Mesendoderm (in vitro differentiated cells): Measurements from ENCODE around the gene ZNF658. TPM values are rescaled to one million over a fixed set of nuclear protein-coding genes. Genes with fewer than 3 reads are reported as not detected.
"Not testable (repeated sequence)": the region's sequence is repeated elsewhere in the genome, so short reads cannot be mapped to it uniquely, and the experiment has no call there.

ENCODE experiments used
- DNase-seq: peaks from one replicate; pipeline ENCODE4 v3.0.0; 2013
- H2AK5ac ChIP-seq: 2 replicates; pipeline ENCODE4 v1.6.1; 2013; ENCODE audit warnings: low read length, inconsistent platforms
- H2BK120ac ChIP-seq: 2 replicates; pipeline ENCODE4 v1.6.1; 2013; ENCODE audit warnings: low read depth, mild to moderate bottlenecking, low read length, moderate library complexity, mixed read lengths
- H2BK15ac ChIP-seq: replicated peaks from 2 replicates; pipeline ENCODE4 v1.6.1; 2013; ENCODE audit warnings: low read depth, mild to moderate bottlenecking, moderate library complexity
- H2BK5ac ChIP-seq: 2 replicates; pipeline ENCODE4 v1.6.1; 2013; ENCODE audit warnings: low read length, inconsistent platforms
- H3K18ac ChIP-seq: 2 replicates; pipeline ENCODE4 v1.6.1; 2013; ENCODE audit warnings: mild to moderate bottlenecking, low read length, mixed read lengths
- H3K23ac ChIP-seq: one replicate; pipeline ENCODE4 v1.6.1; 2013; ENCODE audit warnings: low read length
- H3K27ac ChIP-seq: 2 replicates; pipeline ENCODE4 v1.5.1; 2013; ENCODE audit warnings: low read depth, mild to moderate bottlenecking, inconsistent platforms, low read length, moderate library complexity
- H3K27me3 ChIP-seq: 2 replicates; pipeline ENCODE4 v1.6.1; 2013; ENCODE audit warnings: low read length, control low read depth, mild to moderate bottlenecking, inconsistent platforms; ENCODE audit not compliant: insufficient read depth, poor library complexity
- H3K36me3 ChIP-seq: 2 replicates; pipeline ENCODE4 v1.6.1; 2013; ENCODE audit warnings: low read length, inconsistent platforms; ENCODE audit not compliant: control insufficient read depth, insufficient read depth
- H3K4ac ChIP-seq: one replicate; pipeline ENCODE4 v1.6.1; 2013; ENCODE audit warnings: low read depth, mild to moderate bottlenecking, low read length, moderate library complexity
- H3K4me1 ChIP-seq: 2 replicates; pipeline ENCODE4 v1.6.1; 2013; ENCODE audit warnings: low read depth, low read length, inconsistent platforms; ENCODE audit not compliant: control insufficient read depth
- H3K4me2 ChIP-seq: 2 replicates; pipeline ENCODE4 v1.6.1; 2013; ENCODE audit warnings: low read length
- H3K4me3 ChIP-seq: 2 replicates; pipeline ENCODE4 v1.5.1; 2013; ENCODE audit warnings: mild to moderate bottlenecking, low read length
- H3K56ac ChIP-seq: one replicate; pipeline ENCODE4 v1.6.1; 2013; ENCODE audit warnings: low read length
- H3K79me1 ChIP-seq: 2 replicates; pipeline ENCODE4 v1.6.1; 2013; ENCODE audit warnings: low read length, inconsistent platforms
- H3K79me2 ChIP-seq: 2 replicates; pipeline ENCODE4 v1.6.1; 2013; ENCODE audit warnings: mild to moderate bottlenecking, low read length; ENCODE audit not compliant: control insufficient read depth, insufficient read depth
- H3K9ac ChIP-seq: 2 replicates; pipeline ENCODE4 v1.6.1; 2013; ENCODE audit warnings: low read length, inconsistent platforms
- H4K5ac ChIP-seq: one replicate; pipeline ENCODE4 v1.6.1; 2013; ENCODE audit warnings: low read length
- H4K8ac ChIP-seq: one replicate; pipeline ENCODE4 v1.6.1; 2013; ENCODE audit warnings: low read depth, mild to moderate bottlenecking, control low read depth, low read length, moderate library complexity
- WGBS: extraction: QIAGEN DNeasy Blood & Tissue Kit; methylation state at CpG from one replicate; pipeline ENCODE4 v1.1.7; 2013; ENCODE audit warnings: low lambda C conversion rate, missing lambda C conversion rate; ENCODE audit not compliant: insufficient coverage; ENCODE audit errors: extremely low coverage; 5-methylcytosine and 5-hydroxymethylcytosine counted together
- small RNA-seq: library from polyadenylated mRNA; stranded (forward); fragments of <200 nt; extraction: miRNeasy Mini kit (QIAGEN cat#:217004); gene quantifications from one replicate; pipeline ENCODE3, GENCODE V24; 2013; ENCODE audit not compliant: insufficient read depth

The ZNF658 gene

DNA sequence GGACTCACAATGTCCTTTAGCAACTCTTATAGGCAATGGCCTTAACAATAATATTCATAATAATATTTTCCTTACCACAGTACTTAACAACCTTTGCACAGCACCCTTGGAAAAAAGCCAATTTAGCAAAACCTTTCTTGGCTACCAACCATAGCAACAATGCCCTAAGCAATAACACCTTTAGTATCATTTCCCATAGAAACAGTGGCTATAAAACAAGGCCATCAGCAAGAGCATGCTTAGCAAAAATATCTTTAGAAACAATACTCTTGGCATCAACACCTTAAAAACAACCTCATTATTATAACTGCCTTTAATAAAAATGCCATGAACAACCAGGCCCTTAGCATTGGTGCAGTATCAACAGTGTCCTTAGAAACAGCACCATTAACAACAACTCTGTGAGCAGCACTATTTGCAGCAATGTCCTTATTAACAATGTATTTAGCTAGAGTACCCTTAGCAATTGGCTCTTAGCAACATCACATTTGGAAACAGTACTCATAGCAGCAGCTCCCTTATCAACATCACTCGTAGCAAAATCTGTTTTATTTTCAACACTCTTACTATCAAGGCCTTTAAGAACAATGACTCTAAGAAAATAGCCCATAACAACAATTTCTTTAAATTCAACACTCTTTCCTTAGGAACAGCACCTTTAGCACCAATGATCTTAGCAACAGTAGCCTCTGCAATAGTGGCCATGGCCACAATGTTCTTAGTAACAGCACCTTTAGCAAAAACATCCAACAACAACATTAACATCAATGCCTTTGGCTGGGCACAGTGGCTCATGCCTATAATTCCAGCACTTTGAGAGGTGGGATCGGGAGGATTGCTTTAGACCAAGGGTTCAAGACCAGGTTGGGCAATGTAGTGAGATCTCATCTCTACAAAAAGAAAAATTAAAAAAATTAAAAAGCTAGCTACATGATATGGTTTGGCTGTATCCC, 39.6 kb downstream of the ZNF658 start:
- not testable (repeated sequence) for H2BK5ac ChIP-seq, H3K79me2 ChIP-seq, H3K23ac ChIP-seq, H4K8ac ChIP-seq, H3K56ac ChIP-seq, H4K5ac ChIP-seq, H2AK5ac ChIP-seq, H3K79me1 ChIP-seq, H3K4me1 ChIP-seq, H3K4ac ChIP-seq, H2BK120ac ChIP-seq, H3K27ac ChIP-seq, H3K27me3 ChIP-seq, H2BK15ac ChIP-seq, H3K4me3 ChIP-seq, DNase-seq, H3K18ac ChIP-seq, H3K36me3 ChIP-seq, H3K9ac ChIP-seq, H3K4me2 ChIP-seq
- WGBS = no CpG with 5 or more reads among the region's 2 CpGs

DNA sequence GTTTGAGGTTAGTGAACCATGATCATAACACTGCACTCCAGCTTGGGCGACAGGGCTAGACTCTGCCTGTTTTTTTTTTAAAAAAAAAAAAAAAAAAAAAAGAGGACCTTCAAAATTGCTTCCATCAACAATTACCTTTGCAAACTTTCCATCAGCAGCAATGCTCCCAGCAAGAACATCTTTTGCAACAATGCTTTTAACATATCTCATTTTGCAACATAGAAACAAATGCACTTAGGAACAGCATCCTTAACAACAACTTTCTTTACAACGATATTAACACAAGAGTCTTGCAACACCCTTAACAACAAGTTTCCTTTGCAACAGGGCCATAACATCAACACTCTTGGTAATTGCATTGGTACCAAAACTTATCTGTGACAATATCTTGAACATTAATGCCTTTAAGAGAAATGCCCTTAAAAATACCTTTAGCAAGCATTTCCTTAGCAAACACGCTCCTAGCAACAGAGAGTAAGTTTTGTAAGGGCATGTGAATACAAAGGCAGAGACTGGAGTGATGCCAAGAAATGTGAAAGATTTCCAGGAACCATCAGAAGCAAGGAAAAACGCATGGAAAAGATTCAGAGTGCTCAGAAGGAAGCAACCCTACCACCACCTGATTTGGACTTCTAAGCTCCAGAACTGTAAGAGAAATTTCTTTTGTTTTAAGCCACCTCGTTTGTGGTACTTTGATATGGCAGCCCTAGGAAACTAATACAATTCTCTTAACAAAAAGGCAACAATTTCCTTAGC, 42.1 kb downstream of the ZNF658 start:
- H2BK120ac ChIP-seq, H3K4ac ChIP-seq, H3K4me3 ChIP-seq, H4K8ac ChIP-seq, H4K5ac ChIP-seq, H2BK15ac ChIP-seq, DNase-seq, H3K23ac ChIP-seq, H3K27me3 ChIP-seq, H3K4me2 ChIP-seq, H2AK5ac ChIP-seq, H2BK5ac ChIP-seq, H3K9ac ChIP-seq, H3K27ac ChIP-seq, H3K18ac ChIP-seq, H3K79me2 ChIP-seq, H3K36me3 ChIP-seq, H3K79me1 ChIP-seq, H3K56ac ChIP-seq, H3K4me1 ChIP-seq: not testable (repeated sequence)
- WGBS = no CpG with 5 or more reads among the region's 5 CpGs

DNA sequence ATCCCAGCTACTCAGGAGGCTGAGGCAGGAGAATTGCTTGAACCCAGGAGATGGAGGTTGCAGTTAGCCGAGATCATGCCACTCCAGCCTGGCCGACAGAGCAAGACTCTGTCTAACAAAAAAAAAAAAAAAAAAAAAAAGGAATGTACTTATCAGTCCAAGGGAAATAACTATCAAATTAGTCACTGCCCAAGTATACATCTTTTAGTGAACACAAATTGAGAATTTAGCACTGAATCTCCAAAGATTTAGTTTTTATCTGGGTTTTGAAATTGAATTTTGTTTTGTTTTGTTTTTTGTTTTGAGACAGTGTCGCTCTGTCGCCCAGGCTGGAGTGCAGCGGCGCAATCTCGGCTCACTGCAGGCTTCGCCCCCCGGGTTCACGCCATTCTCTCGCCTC, 52.1 kb downstream of the ZNF658 start:
- not testable (repeated sequence) for H3K27ac ChIP-seq, H2BK120ac ChIP-seq, H2BK15ac ChIP-seq, H4K5ac ChIP-seq, H3K4me2 ChIP-seq, H3K4ac ChIP-seq, H2BK5ac ChIP-seq, H3K23ac ChIP-seq, H3K79me2 ChIP-seq, H3K36me3 ChIP-seq, H3K18ac ChIP-seq, H3K9ac ChIP-seq, DNase-seq, H3K4me1 ChIP-seq, H3K79me1 ChIP-seq, H2AK5ac ChIP-seq, H4K8ac ChIP-seq, H3K4me3 ChIP-seq, H3K56ac ChIP-seq, H3K27me3 ChIP-seq
- WGBS = no CpG with 5 or more reads among the region's 11 CpGs

Small RNA genes within 50 kb of the gene (small RNA-seq; reads per million reads assigned to genes)
- gene AL353770.2 = not detected
